ENCODE results near the gene ZNF800. TPM values are rescaled to one million over a fixed set of nuclear protein-coding genes. Genes with fewer than 3 reads are reported as not detected.

ZNF800 gene, protein sequence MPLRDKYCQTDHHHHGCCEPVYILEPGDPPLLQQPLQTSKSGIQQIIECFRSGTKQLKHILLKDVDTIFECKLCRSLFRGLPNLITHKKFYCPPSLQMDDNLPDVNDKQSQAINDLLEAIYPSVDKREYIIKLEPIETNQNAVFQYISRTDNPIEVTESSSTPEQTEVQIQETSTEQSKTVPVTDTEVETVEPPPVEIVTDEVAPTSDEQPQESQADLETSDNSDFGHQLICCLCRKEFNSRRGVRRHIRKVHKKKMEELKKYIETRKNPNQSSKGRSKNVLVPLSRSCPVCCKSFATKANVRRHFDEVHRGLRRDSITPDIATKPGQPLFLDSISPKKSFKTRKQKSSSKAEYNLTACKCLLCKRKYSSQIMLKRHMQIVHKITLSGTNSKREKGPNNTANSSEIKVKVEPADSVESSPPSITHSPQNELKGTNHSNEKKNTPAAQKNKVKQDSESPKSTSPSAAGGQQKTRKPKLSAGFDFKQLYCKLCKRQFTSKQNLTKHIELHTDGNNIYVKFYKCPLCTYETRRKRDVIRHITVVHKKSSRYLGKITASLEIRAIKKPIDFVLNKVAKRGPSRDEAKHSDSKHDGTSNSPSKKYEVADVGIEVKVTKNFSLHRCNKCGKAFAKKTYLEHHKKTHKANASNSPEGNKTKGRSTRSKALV
- total RNA-seq (2021; fragmentation: NEBNext Ultra II Directional; extraction: Animal tissue kit (Norgen Biotek cat#: 25700)) = 5.5 and 6.5 TPM in 2 replicates
- polyA plus RNA-seq (2011; rRNA removed) = 1.0 and 1.4 TPM in 2 replicates
- polyA plus RNA-seq (2011; cell fraction: cytosol; rRNA removed) = 0.90 TPM
- polyA plus RNA-seq (2011; cell fraction: nucleus; rRNA removed) = 1.7 TPM
- polyA plus RNA-seq (2012, experiment 1 of 2) = 0.97 to 2.6 TPM (median 1.7 TPM) in 4 replicates
- 0.13 TPM for polyA plus RNA-seq (2012, experiment 2 of 2)
- polyA plus RNA-seq (2013, experiment 1 of 2) = 7.3 TPM
- polyA plus RNA-seq (2013, experiment 2 of 2) = 6.3 TPM
- polyA minus RNA-seq (2011; rRNA and poly(A)+ RNA removed) = 2.2 and 5.4 TPM in 2 replicates
- 2.8 TPM for polyA minus RNA-seq (2011; cell fraction: cytosol; rRNA and poly(A)+ RNA removed)
- polyA minus RNA-seq (2011; cell fraction: nucleus; rRNA and poly(A)+ RNA removed) = 14.9 TPM
- long read RNA-seq, experiment 1, partial matches to known transcripts = 2 of 3 reads
- long read RNA-seq, experiment 1, other reads (novel, unspliced or antisense) = 1 of 3 reads
- long read RNA-seq, experiment 2 = 0 reads

DNA sequence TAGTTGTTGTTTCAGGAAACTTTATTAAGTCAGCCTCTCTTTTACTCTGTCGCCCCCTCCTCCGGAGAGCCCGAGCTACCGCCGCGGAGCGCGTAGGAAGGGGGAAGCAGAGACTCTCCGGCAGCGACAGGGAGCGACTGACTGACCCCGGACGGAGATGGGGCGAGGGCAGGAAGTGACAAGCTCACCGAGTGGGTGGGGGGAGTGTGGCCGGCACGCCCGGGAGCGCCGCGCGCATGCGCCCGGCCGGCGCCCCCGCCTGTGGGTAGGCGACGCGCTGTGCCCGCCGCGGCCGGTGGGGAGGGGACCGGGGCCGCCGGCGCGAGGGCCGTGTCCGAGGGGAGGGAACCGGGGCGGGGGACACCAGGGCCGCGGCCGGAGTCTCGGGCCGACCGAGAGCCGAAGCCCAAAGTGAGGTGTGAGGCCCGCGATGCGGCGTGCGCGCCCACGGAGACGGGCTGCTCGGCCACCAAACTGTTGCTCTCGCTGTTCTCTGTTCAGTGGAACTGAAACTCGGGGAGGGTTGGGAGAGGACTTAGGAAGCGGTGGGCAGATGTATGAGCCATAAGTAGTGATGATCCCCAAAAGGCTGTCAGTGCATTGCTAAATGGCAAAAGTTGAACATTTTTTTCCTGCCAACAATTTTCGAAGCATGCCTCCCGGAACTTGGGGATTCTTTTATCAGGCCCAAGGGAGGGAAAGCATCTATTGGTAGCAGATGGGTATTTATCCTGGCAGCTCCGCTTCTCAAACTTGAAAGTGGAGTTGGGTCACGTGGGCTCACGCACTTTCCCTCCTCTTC, at the start of gene ZNF800:
Gene ZNF800, minus strand, starts transcription at position 143 of the 802 bp plus-strand sequence. CDS start 1,151 bp downstream, outside the sequence.
- FAIRE-seq (no peak), DNase-seq (ENCODE audit: low read depth in 1 of 2, low spot score in 2 of 2) (peak; percentile 38 to 80)
- peaks cover 5 to 33% (median 21%) of the 10 kb centered on the region in 4 experiments for H3K27me3 ChIP-seq (replicated peaks in 1 of 4; ENCODE audit: control insufficient read depth in 3 of 4, extremely low read depth in 1 of 4, insufficient read depth in 3 of 4, low read length in 3 of 4)
- peaks cover 14% of the 10 kb centered on the region; the same call in 1 of the 2 replicates for H3K23me2 ChIP-seq (ENCODE audit: low read depth, low read length)
- H2BK15ac ChIP-seq (ENCODE audit: low read length) = no peak within 1 kb of the TSS
- no peak within 1 kb of the TSS for H3K23ac ChIP-seq (ENCODE audit: insufficient read length)
- 4% methylated on average over 34 of the region's 67 CpGs; no CpG with 5 or more reads in 1 of the 2 experiments for WGBS, 2 experiments (ENCODE audit: extremely low coverage in 1 of 2, insufficient coverage in 1 of 2, insufficient read length in 1 of 2, insufficient replicate concordance in 2 of 2, low coverage in 1 of 2, low lambda C conversion rate in 2 of 2, missing lambda C conversion rate in 1 of 2)
- no peak within 1 kb of the TSS for H2BK5ac ChIP-seq (ENCODE audit: low read depth, low read length)
- H2AFZ ChIP-seq (ENCODE audit: low read length) = peak within 1 kb of the TSS; percentile 82
- H4K20me1 ChIP-seq (replicated peaks in 1 of 2; ENCODE audit: control insufficient read depth in 1 of 2, insufficient read depth in 2 of 2, low read length in 2 of 2) = peaks cover 0 to 3% of the 10 kb centered on the region in 2 experiments
- no peak within 1 kb of the TSS for H2AK5ac ChIP-seq (ENCODE audit: low read depth, low read length)
- H2BK20ac ChIP-seq (ENCODE audit: low read length) = peak within 1 kb of the TSS; percentile 15; the same call in 1 of the 2 replicates
- peak within 1 kb of the TSS; percentile 57 for H4K8ac ChIP-seq (ENCODE audit: extremely low read depth, insufficient read depth, low read length)
- H3K79me1 ChIP-seq (ENCODE audit: low read depth, low read length) = no peaks in the 10 kb centered on the region; the same call in 1 of the 2 replicates
- peak within 1 kb of the TSS; percentile 27; the same call in 1 of the 2 replicates for H2BK12ac ChIP-seq (ENCODE audit: low read depth, low read length)
- H3K4me2 ChIP-seq (ENCODE audit: insufficient read depth in 1 of 2, low read depth in 2 of 2, low read length in 2 of 2) = peak within 1 kb of the TSS; percentile 93 to 94
- H3K9ac ChIP-seq (replicated peaks in 1 of 4; ENCODE audit: extremely low read depth in 1 of 4, low read depth in 3 of 4, low read length in 3 of 4) = peak within 1 kb of the TSS in 2 of 4 experiments; percentile 72 to 80; a peak in 4 of 7 replicates
- peak within 1 kb of the TSS; percentile 78 for H3K4ac ChIP-seq (replicated peaks; ENCODE audit: insufficient read length, low read depth, low read length)
- no peak within 1 kb of the TSS for H3K14ac ChIP-seq (ENCODE audit: insufficient read length)
- H3K4me1 ChIP-seq (replicated peaks in 1 of 4; ENCODE audit: control insufficient read depth in 3 of 4, insufficient read depth in 4 of 4, low read length in 3 of 4) = peaks cover 0 to 4% (median 0%) of the 10 kb centered on the region in 4 experiments; a peak in 2 of 7 replicates
- peak within 1 kb of the TSS; percentile 59 to 99 (median 73) for H3K4me3 ChIP-seq (ENCODE audit: extremely low read depth in 1 of 4, insufficient read depth in 2 of 4, low read depth in 3 of 4, low read length in 4 of 4)
- H3K56ac ChIP-seq (replicated peaks; ENCODE audit: insufficient read length, low read depth, low read length) = no peak within 1 kb of the TSS
- no peak within 1 kb of the TSS for H2BK120ac ChIP-seq (replicated peaks; ENCODE audit: low read depth, low read length)
- H3K27ac ChIP-seq (ENCODE audit: low read depth, low read length) = no peak within 1 kb of the TSS
- CTCF ChIA-PET (ENCODE audit: partially characterized antibody) = interaction anchor here (0.6 to 3.0 kb wide), 5 partner anchors 10 to 190 kb away, joined by 3 to 12 read pairs (median 3); no protein-coding TSS in a partner anchor
- POLR2A ChIA-PET (ENCODE audit: partially characterized antibody) = interaction anchor here (0.8 to 2.0 kb wide), 4 partner anchors 8 to 193 kb away, joined by 3 to 7 read pairs (median 3); no protein-coding TSS in a partner anchor
- H4K91ac ChIP-seq (replicated peaks; ENCODE audit: insufficient read length, low read length) = peak within 1 kb of the TSS; percentile 73
- no peaks in the 10 kb centered on the region; a peak in 1 of 8 replicates for H3K36me3 ChIP-seq (ENCODE audit: control insufficient read depth in 2 of 4, insufficient read depth in 4 of 4, low read length in 3 of 4)
- no peak within 1 kb of the TSS for H4K5ac ChIP-seq (ENCODE audit: insufficient read length, low read depth, low read length)
- H3K18ac ChIP-seq (ENCODE audit: extremely low read depth, low read length) = peak within 1 kb of the TSS; percentile 78
- H3K79me2 ChIP-seq (ENCODE audit: control insufficient read depth in 1 of 2, insufficient read depth in 2 of 2, low read length in 2 of 2) = no peaks in the 10 kb centered on the region
- no peaks in the 10 kb centered on the region for H3K9me3 ChIP-seq (ENCODE audit: insufficient read depth in 2 of 2, low read depth in 1 of 2, low read length in 1 of 2)
- TF ChIP-seq CREB1 (IDR thresholded peaks at IDR 0.05) (peak; percentile 49; the same call in 1 of the 2 replicates), SP4 (IDR thresholded peaks at IDR 0.05; ENCODE audit: low read length) (no peak), ASH2L (IDR thresholded peaks at IDR 0.05; ENCODE audit: low read length) (peak; percentile 67), GABPA (IDR thresholded peaks at IDR 0.05; ENCODE audit: borderline replicate concordance, insufficient read depth, low read length) (no peak), FOSL1 (IDR thresholded peaks at IDR 0.05; ENCODE audit: insufficient read depth, low read depth, low read length) (no peak), BRCA1 (IDR thresholded peaks at IDR 0.05; ENCODE audit: low read depth, low read length) (no peak)
